Natural killer cell (primary cell): ENCODE results near the gene CATSPERD. TPM values are rescaled to one million over a fixed set of nuclear protein-coding genes. Genes with fewer than 3 reads are reported as not detected.

Source experiments
- ATAC-seq, 3 donors: fragments of 150-1000 bp in 2 of 3; fragments of 200-7000 bp in 1 of 3; cut with Tn5 transposase; 1 replicate in 1 of 3; 2 replicates in 2 of 3; pipeline ENCODE4 v1.10.0; 2021; ENCODE audit warnings: mild to moderate bottlenecking in 2 of 3, moderate library complexity in 2 of 3
- DNase-seq, 2 donors: peaks; one replicate each; pipeline versions ENCODE4 v3.0.0 to v3.0.0-alpha.2; 2013 to 2021; ENCODE audit warnings: mixed read lengths in 1 of 2
- H3K27ac ChIP-seq: one replicate; pipeline ENCODE4 v1.5.1; 2013; ENCODE audit warnings: mild to moderate bottlenecking, low read length
- H3K27me3 ChIP-seq: one replicate; pipeline ENCODE4 v1.6.1; 2013; ENCODE audit warnings: low read length; ENCODE audit not compliant: control insufficient read depth, insufficient read depth
- H3K36me3 ChIP-seq: one replicate; pipeline ENCODE4 v1.6.1; 2013; ENCODE audit warnings: low read length; ENCODE audit not compliant: control insufficient read depth, insufficient read depth
- H3K4me1 ChIP-seq: one replicate; pipeline ENCODE4 v1.6.1; 2013; ENCODE audit warnings: low read length; ENCODE audit not compliant: control insufficient read depth, insufficient read depth
- H3K4me3 ChIP-seq: one replicate; pipeline ENCODE4 v1.5.1; 2013; ENCODE audit warnings: low read length
- H3K9me3 ChIP-seq: one replicate; pipeline ENCODE4 v1.6.1; 2013; ENCODE audit warnings: low read length; ENCODE audit not compliant: control insufficient read depth, insufficient read depth
- H3K27ac Mint-ChIP-seq, 2 donors: one replicate each; pipeline ENCODE4 v1.8.0; 2022; ENCODE audit warnings: mild to moderate bottlenecking in 2 of 2, mixed read lengths in 2 of 2, moderate library complexity in 1 of 2
- H3K27me3 Mint-ChIP-seq, 2 donors: one replicate each; pipeline ENCODE4 v1.8.0; 2022; ENCODE audit warnings: low read depth in 2 of 2, mixed read lengths in 2 of 2
- H3K36me3 Mint-ChIP-seq: one replicate; pipeline ENCODE4 v1.8.0; 2022; ENCODE audit warnings: mixed read lengths
- H3K4me1 Mint-ChIP-seq, 2 donors: one replicate each; pipeline ENCODE4 v1.8.0; 2022; ENCODE audit warnings: mixed read lengths in 2 of 2
- H3K4me3 Mint-ChIP-seq: one replicate; pipeline ENCODE4 v1.8.0; 2022; ENCODE audit warnings: mild to moderate bottlenecking, moderate library complexity, mixed read lengths
- H3K9me3 Mint-ChIP-seq, 2 donors: one replicate each; pipeline ENCODE4 v1.8.0; 2022; ENCODE audit warnings: mixed read lengths in 2 of 2
- CTCF ChIP-seq: fragments of 200-600 bp; IDR thresholded peaks from one replicate; pipeline ENCODE4 v1.8.0; 2022; ENCODE audit warnings: antibody characterized with exemption
- WGBS: methylation state at CpG from one replicate; pipeline ENCODE4 v1.1.7; 2013; ENCODE audit warnings: missing lambda C conversion rate; ENCODE audit not compliant: insufficient coverage; 5-methylcytosine and 5-hydroxymethylcytosine counted together
- intact Hi-C: fragments of 100-400 bp; cut with micrococcal nuclease; formaldehyde crosslinking; loops from one replicate; pipeline ENCODE4 v1.14.2; 2022
- total RNA-seq, 4 donors: library from RNA; stranded (reverse); fragments of 120-200 nt in 1 of 4; gene quantifications; one replicate each; pipeline versions ENCODE4 v1.2.3 to v1.2.4, GENCODE V29; 2013 to 2022

Gene CATSPERD
- total RNA-seq, 3 donors from 2014 or later (not counting 1 experiment from before 2014, with no cell fraction given): not detected

- Mint-ChIP-seq H3K4me1 (peaks cover 0 to 5% of the 10 kb centered on the region in 2 donors), H3K4me3 (no peak overlapping the region), H3K36me3 (no peaks in the 10 kb centered on the region), H3K27me3 (no peaks in the 10 kb centered on the region), H3K27ac (no peak overlapping the region), H3K9me3 (no peaks in the 10 kb centered on the region)
- Histone ChIP-seq H3K36me3 (peaks cover 69% of the 10 kb centered on the region), H3K27ac (no peak overlapping the region), H3K9me3 (no peaks in the 10 kb centered on the region), H3K4me1 (no peaks in the 10 kb centered on the region), H3K27me3 (no peaks in the 10 kb centered on the region), H3K4me3 (no peak overlapping the region)
- DNase-seq (no peak), ATAC-seq (no peak)
- WGBS: 97% methylated on average over 37 of the region's 37 CpGs
- intact Hi-C loops: no loop called here
- TF ChIP-seq CTCF: no peak
Observed at GRCh38 chr19:5707576-5708575, 12.6 kb upstream of the CATSPERD start.

- Mint-ChIP-seq H3K4me3 (no peak overlapping the region), H3K27ac (no peak overlapping the region), H3K36me3 (no peaks in the 10 kb centered on the region), H3K27me3 (no peaks in the 10 kb centered on the region), H3K4me1 (no peaks in the 10 kb centered on the region), H3K9me3 (no peaks in the 10 kb centered on the region)
- peaks cover 56% of the 10 kb centered on the region for H3K36me3 ChIP-seq
- H3K27me3 ChIP-seq: no peaks in the 10 kb centered on the region
- 91% methylated on average over 8 of the region's 8 CpGs for WGBS
- ATAC-seq: no peak
- H3K4me3 ChIP-seq: no peak overlapping the region
- H3K9me3 ChIP-seq: no peaks in the 10 kb centered on the region
- no peaks in the 10 kb centered on the region for H3K4me1 ChIP-seq
- intact Hi-C loops: no loop called here
- no peak overlapping the region for H3K27ac ChIP-seq
- no peak for TF ChIP-seq CTCF
- no peak for DNase-seq
Observed at GRCh38 chr19:5711025-5711424, 9.4 kb upstream of the CATSPERD start.

- H3K36me3 Mint-ChIP-seq: no peaks in the 10 kb centered on the region
- 95% methylated on average over 25 of the region's 25 CpGs for WGBS
Observed at GRCh38 chr19:5711713-5712161, 8.7 kb upstream of the CATSPERD start.

More at GRCh38 chr19:5711713-5712161, 8.7 kb upstream of the CATSPERD start:
- no peak for TF ChIP-seq CTCF
- Histone ChIP-seq H3K36me3 (peaks cover 53% of the 10 kb centered on the region), H3K27ac (no peak overlapping the region), H3K27me3 (no peaks in the 10 kb centered on the region), H3K9me3 (no peaks in the 10 kb centered on the region), H3K4me1 (no peaks in the 10 kb centered on the region), H3K4me3 (no peak overlapping the region)
- Mint-ChIP-seq H3K4me1 (no peaks in the 10 kb centered on the region), H3K9me3 (no peaks in the 10 kb centered on the region), H3K4me3 (no peak overlapping the region), H3K27ac (no peak overlapping the region), H3K27me3 (no peaks in the 10 kb centered on the region)
- ATAC-seq: no peak
- intact Hi-C loops: no loop called here
- DNase-seq: no peak
